ENCODE data around the gene MMEL1.

- TF ChIP-seq, protein P1, sequence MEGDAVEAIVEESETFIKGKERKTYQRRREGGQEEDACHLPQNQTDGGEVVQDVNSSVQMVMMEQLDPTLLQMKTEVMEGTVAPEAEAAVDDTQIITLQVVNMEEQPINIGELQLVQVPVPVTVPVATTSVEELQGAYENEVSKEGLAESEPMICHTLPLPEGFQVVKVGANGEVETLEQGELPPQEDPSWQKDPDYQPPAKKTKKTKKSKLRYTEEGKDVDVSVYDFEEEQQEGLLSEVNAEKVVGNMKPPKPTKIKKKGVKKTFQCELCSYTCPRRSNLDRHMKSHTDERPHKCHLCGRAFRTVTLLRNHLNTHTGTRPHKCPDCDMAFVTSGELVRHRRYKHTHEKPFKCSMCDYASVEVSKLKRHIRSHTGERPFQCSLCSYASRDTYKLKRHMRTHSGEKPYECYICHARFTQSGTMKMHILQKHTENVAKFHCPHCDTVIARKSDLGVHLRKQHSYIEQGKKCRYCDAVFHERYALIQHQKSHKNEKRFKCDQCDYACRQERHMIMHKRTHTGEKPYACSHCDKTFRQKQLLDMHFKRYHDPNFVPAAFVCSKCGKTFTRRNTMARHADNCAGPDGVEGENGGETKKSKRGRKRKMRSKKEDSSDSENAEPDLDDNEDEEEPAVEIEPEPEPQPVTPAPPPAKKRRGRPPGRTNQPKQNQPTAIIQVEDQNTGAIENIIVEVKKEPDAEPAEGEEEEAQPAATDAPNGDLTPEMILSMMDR (IDR thresholded peaks at IDR 0.05) = no peak
- no peak for TF ChIP-seq EP300 (IDR thresholded peaks at IDR 0.05)
These were observed 30.4 kb downstream of the MMEL1 start for GRCh38 chr1:2602311-2602835.
